CD8-positive, alpha-beta memory T cell (primary cell): ENCODE measurements around the gene FGF21. TPM values are rescaled to one million over a fixed set of nuclear protein-coding genes. Genes with fewer than 3 reads are reported as not detected.
"Not testable (repeated sequence)": the region's sequence is repeated elsewhere in the genome, so short reads cannot be mapped to it uniquely, and the experiment has no call there.

Experiments used
- CTCF ChIA-PET: fragments of 350-600 bp; sonication (Branson Sonifier 250); formaldehyde crosslinking; loops from one replicate; lab custom pipeline; 2021; ENCODE audit warnings: antibody characterized with exemption; lab: Charles Lee
- POLR2A ChIA-PET: fragments of 350-600 bp; sonication (Branson Sonifier 250); formaldehyde crosslinking; loops from one replicate; lab custom pipeline; 2021; ENCODE audit warnings: antibody characterized with exemption; lab: Charles Lee
- DNase-seq, 5 donors: peaks; one replicate each; pipeline versions ENCODE4 v3.0.0 to v3.0.0-alpha.2; 2020 to 2022; ENCODE audit warnings: mixed read lengths in 1 of 5
- H3K27ac ChIP-seq: one replicate; pipeline ENCODE4 v1.7.0; 2013; ENCODE audit warnings: low read depth, mild to moderate bottlenecking, low read length, moderate library complexity
- H3K27me3 ChIP-seq: 2 replicates; pipeline ENCODE4 v1.7.0; 2013; ENCODE audit warnings: low read length, mild to moderate bottlenecking; ENCODE audit not compliant: insufficient read depth, poor library complexity, severe bottlenecking
- H3K36me3 ChIP-seq: 2 replicates; pipeline ENCODE4 v1.7.0; 2013; ENCODE audit warnings: mild to moderate bottlenecking, low read length, moderate library complexity; ENCODE audit not compliant: insufficient read depth
- H3K4me1 ChIP-seq: 2 replicates; pipeline ENCODE4 v1.7.0; 2013; ENCODE audit warnings: mild to moderate bottlenecking, low read length, moderate library complexity; ENCODE audit not compliant: insufficient read depth
- H3K4me3 ChIP-seq: 2 replicates; pipeline ENCODE4 v1.7.0; 2013; ENCODE audit warnings: mild to moderate bottlenecking, low read length
- H3K9me3 ChIP-seq: 2 replicates; pipeline ENCODE4 v1.7.0; 2013; ENCODE audit warnings: mild to moderate bottlenecking, low read length
- H3K27ac Mint-ChIP-seq, 8 donors: one replicate each; pipeline ENCODE4 v1.8.0; 2020 to 2021; ENCODE audit warnings: mixed read lengths in 8 of 8, mild to moderate bottlenecking in 6 of 8, inconsistent platforms in 3 of 8, moderate library complexity in 3 of 8
- H3K27me3 Mint-ChIP-seq, 2 donors: one replicate each; pipeline ENCODE4 v1.8.0; 2020 to 2021; ENCODE audit warnings: mixed read lengths in 2 of 2, mild to moderate bottlenecking in 1 of 2, moderate library complexity in 1 of 2
- H3K36me3 Mint-ChIP-seq, 3 donors: one replicate each; pipeline ENCODE4 v1.8.0; 2020 to 2021; ENCODE audit warnings: mixed read lengths in 3 of 3, inconsistent platforms in 1 of 3, mild to moderate bottlenecking in 1 of 3
- H3K4me1 Mint-ChIP-seq, 3 donors: one replicate each; pipeline ENCODE4 v1.8.0; 2020 to 2021; ENCODE audit warnings: mixed read lengths in 3 of 3, inconsistent platforms in 1 of 3, mild to moderate bottlenecking in 1 of 3
- H3K4me3 Mint-ChIP-seq, 7 donors: one replicate each; pipeline ENCODE4 v1.8.0; 2020 to 2021; ENCODE audit warnings: mixed read lengths in 7 of 7, mild to moderate bottlenecking in 6 of 7, moderate library complexity in 4 of 7, inconsistent platforms in 2 of 7
- H3K9me3 Mint-ChIP-seq, 5 donors: one replicate each; pipeline ENCODE4 v1.8.0; 2020 to 2022; ENCODE audit warnings: mixed read lengths in 5 of 5, mild to moderate bottlenecking in 3 of 5, moderate library complexity in 2 of 5, inconsistent platforms in 1 of 5
- polyA plus RNA-seq: library from polyadenylated mRNA; unstranded; fragments of 300-500 nt; fragmentation: Illumina TruSeq; gene quantifications from one replicate; pipeline ENCODE4 v1.2.3, GENCODE V29; 2021
- total RNA-seq, 2 experiments: library from RNA; stranded (reverse); gene quantifications; one replicate each; pipeline ENCODE4 v1.2.3, GENCODE V29; 2021

FGF21 gene
- total and polyA plus RNA-seq, 3 experiments from 2014 or later = not detected

DNA sequence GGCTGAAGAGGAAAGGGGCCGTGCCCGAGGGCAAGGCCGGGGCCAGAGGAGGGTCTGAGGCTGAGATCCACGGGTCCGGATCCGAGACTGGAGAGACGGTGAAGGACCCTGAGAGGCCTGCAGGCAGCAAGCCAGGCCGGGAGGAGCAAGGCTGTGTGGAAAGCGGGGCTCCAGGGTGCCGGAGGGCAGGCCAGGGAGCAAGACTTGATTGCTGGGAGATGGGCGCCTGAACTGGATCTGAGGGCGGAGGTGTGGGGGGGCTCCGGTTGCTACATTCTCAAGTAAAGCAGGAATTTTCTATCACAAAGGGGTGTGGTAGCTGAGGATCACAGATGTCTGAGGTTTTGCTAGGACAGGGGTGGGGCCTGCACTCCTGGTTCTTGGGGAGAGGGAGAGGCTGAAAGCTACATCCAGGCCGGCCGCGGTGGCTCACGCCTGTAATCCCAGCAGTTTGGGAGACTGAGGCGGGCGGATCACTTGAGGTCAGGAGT is 39.6 kb upstream of the FGF21 start:
- peak overlapping the region in 6 of 7 donors; percentile 18 to 81 (median 56) for H3K4me3 Mint-ChIP-seq
- Histone ChIP-seq H3K36me3 (no peaks in the 10 kb centered on the region), H3K4me1 (peaks cover 19% of the 10 kb centered on the region), H3K9me3 (no peaks in the 10 kb centered on the region), H3K27me3 (no peaks in the 10 kb centered on the region), H3K27ac (peak overlapping the region; percentile 70), H3K4me3 (no peak overlapping the region)
- ChIA-PET POLR2A (no interaction called here), CTCF (interaction anchor here (1.3 kb wide), 1 partner anchor 9 kb away, joined by 6 read pairs; no protein-coding TSS in a partner anchor)
- no peaks in the 10 kb centered on the region for H3K27me3 Mint-ChIP-seq
- H3K27ac Mint-ChIP-seq = peak overlapping the region in 2 of 8 donors; percentile 33 to 76
- peaks cover 20 to 28% (median 22%) of the 10 kb centered on the region in 3 donors for H3K4me1 Mint-ChIP-seq
- H3K36me3 Mint-ChIP-seq = peaks cover 0 to 5% (median 0%) of the 10 kb centered on the region in 3 donors
- peaks cover 0 to 3% (median 0%) of the 10 kb centered on the region in 5 donors for H3K9me3 Mint-ChIP-seq
- DNase-seq = no peak

DNA sequence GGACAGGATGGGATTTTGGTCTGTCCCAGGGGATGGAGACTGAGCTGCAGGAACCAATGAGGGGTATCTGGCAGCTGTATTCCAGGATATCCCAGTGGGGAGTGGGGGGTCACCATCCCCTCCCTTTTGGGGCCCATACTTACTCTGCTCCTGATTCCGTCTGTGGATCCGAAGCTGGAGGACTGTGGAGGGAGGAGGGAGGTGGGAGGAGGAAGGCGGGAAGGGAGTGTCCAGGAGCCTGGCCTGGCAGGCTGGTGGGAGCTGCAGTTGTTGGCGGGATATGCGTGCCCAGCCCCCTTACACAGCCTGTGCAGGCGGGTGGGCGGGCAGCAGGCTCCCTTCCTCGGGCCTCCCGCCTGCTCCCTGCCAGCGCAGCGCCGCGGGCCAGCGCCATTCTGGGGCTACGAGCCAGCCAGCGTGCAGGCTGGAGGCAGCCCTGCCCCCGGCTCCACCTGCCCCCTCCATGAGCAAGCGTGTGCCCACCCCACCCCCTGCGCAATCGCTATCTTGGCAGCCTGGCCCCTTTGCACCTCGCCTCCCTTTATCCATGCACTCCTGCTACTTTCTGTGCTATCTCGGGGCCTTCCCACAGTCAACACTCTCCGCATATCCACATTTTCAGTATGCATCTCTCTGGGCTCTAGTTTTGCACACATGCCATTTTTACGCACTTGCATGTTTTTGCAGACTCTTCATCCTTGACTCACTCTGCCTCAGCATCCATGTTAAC is 38.6 kb upstream of the FGF21 start:
- ChIA-PET CTCF (interaction anchor here (1.3 kb wide), 1 partner anchor 8 kb away, joined by 6 read pairs; no protein-coding TSS in a partner anchor), POLR2A (interaction anchor here (0.6 kb wide), 1 partner anchor 64 kb away, joined by 6 read pairs; no protein-coding TSS in a partner anchor)
- Mint-ChIP-seq H3K9me3 (peaks cover 0 to 3% (median 0%) of the 10 kb centered on the region in 5 donors), H3K27ac (no peak overlapping the region), H3K27me3 (no peaks in the 10 kb centered on the region), H3K36me3 (peaks cover 0 to 6% (median 0%) of the 10 kb centered on the region in 3 donors), H3K4me3 (peak overlapping the region in 4 of 7 donors; percentile 21 to 82 (median 34)), H3K4me1 (peaks cover 25 to 34% (median 25%) of the 10 kb centered on the region in 3 donors)
- H3K9me3 ChIP-seq = no peaks in the 10 kb centered on the region
- no peaks in the 10 kb centered on the region for H3K36me3 ChIP-seq
- no peak overlapping the region for H3K4me3 ChIP-seq
- no peak overlapping the region for H3K27ac ChIP-seq
- DNase-seq = no peak
- H3K27me3 ChIP-seq = no peaks in the 10 kb centered on the region
- H3K4me1 ChIP-seq = peaks cover 28% of the 10 kb centered on the region

DNA sequence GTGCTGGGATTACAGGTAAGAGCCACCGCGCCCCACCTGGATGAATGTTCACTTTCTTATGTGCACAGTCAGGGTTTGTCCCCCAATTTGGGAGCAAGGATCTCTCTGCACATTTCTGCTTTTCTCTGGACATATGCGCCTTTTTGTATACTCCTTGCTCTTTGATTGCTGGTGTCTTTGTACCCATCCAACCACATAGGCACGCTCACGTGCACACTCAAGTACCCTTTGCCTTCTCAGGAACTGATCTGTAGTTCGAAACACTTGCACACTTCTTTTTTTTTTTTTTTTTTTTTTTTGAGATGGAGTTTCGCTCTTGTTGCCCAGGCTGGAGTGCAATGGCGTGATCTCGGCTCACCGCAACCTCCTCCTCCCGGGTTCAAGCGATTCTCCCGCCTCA is 37.2 kb upstream of the FGF21 start:
- DNase-seq, H3K4me3 ChIP-seq, POLR2A ChIA-PET, CTCF ChIA-PET, H3K9me3 ChIP-seq, H3K36me3 ChIP-seq, H3K27ac ChIP-seq, H3K36me3 Mint-ChIP-seq, H3K9me3 Mint-ChIP-seq, H3K27me3 ChIP-seq, H3K27me3 Mint-ChIP-seq: not testable (repeated sequence)
- H3K4me3 Mint-ChIP-seq = peak overlapping the region in 1 of 7 donors; percentile 55
- H3K4me1 ChIP-seq = peaks cover 26% of the 10 kb centered on the region
- peak overlapping the region in 1 of 8 donors; percentile 67 for H3K27ac Mint-ChIP-seq
- peaks cover 18 to 34% (median 22%) of the 10 kb centered on the region in 3 donors for H3K4me1 Mint-ChIP-seq

DNA sequence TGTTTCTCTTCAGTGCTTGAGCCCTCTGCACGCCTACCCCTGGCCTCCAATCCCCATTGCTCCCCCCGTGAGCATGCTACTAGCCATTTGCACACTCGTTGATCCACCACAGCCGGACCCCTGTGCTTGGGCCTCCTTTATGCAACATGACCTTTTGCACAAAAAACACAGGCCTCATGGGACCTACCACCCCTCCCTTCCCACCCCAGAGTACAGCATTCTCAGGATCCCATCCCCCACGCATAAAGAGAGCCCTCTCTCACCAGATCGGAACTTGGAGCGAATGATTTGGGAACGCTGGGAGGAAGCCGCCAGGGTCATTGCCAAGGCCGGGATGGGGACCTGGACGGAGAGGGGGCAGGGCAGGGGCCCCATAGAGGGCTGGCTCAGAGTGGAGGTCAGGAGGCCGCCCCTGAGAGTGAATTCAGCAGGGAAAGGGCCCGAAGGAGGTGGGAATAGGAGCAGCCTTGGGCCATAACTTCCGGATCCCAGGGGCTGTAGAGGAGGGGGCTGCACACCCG is 36.6 kb upstream of the FGF21 start:
- Histone ChIP-seq H3K4me3 (no peak overlapping the region), H3K27ac (no peak overlapping the region), H3K36me3 (no peaks in the 10 kb centered on the region), H3K9me3 (no peaks in the 10 kb centered on the region), H3K27me3 (no peaks in the 10 kb centered on the region), H3K4me1 (peaks cover 19% of the 10 kb centered on the region)
- CTCF ChIA-PET = no interaction called here
- Mint-ChIP-seq H3K36me3 (peaks cover 0 to 6% (median 0%) of the 10 kb centered on the region in 3 donors), H3K4me1 (peaks cover 16 to 28% (median 18%) of the 10 kb centered on the region in 3 donors), H3K9me3 (no peaks in the 10 kb centered on the region), H3K27me3 (no peaks in the 10 kb centered on the region), H3K27ac (peak overlapping the region in 2 of 8 donors; percentile 17 to 64), H3K4me3 (peak overlapping the region in 1 of 7 donors; percentile 55)
- POLR2A ChIA-PET = no interaction called here
- no peak for DNase-seq

DNA sequence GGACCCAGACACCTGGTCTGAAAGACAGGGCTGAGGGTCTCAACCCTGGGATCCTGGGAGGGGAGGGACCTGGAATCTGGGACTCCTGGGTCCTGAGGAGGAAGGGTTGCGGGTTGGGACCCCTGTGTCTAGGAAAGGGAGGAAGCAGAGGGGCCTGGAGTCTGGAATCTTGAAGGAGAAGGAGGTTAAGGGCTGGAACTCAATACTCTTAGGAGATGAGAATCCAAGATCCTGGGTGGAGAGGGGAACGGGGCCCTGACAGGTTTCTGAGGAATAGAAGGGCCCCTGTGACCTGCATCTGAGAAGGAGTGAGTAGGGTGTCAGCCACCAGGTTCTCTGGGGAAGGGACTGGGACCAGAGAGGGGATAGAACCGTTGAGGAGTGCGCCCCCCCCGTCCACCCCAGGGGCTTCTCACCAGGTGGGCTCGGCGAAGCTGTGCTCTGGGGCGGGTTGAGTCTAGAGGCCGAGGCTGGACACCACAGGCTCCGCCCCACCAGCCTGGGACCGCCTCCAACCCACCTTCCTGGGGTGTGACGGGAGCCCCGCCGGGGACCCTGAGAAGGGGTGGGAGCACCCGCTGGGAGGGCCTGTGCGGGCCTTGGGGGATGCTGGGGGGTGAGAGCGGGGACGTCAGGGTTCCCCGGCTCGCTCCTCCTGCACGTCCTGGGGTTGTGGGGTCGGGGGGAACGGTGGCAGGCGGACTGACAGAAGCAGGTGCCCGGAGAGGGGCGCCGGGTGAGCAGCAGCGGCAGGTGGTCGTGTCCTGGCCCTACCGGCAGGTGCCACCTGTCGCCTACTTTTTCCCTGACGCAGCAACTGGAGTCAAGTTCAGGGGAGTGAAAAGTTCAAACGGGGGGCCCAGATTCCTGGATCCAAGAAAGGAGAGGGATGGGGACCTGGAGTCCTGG is 35.8 kb upstream of the FGF21 start, which contains the start of gene MAMSTR:
Gene MAMSTR, minus strand, starts transcription at position 463 of the 909 bp plus-strand sequence. CDS start 694 bp downstream, outside the sequence.
- Histone ChIP-seq H3K9me3 (no peaks in the 10 kb centered on the region), H3K27ac (peak within 1 kb of the TSS; percentile 90), H3K36me3 (no peaks in the 10 kb centered on the region), H3K4me1 (peaks cover 17% of the 10 kb centered on the region), H3K4me3 (peak within 1 kb of the TSS; percentile 91), H3K27me3 (no peaks in the 10 kb centered on the region)
- ChIA-PET CTCF (no interaction called here), POLR2A (no interaction called here)
- H3K4me1 Mint-ChIP-seq = peaks cover 14 to 22% (median 16%) of the 10 kb centered on the region in 3 donors
- no peaks in the 10 kb centered on the region for H3K27me3 Mint-ChIP-seq
- no peaks in the 10 kb centered on the region for H3K9me3 Mint-ChIP-seq
- H3K36me3 Mint-ChIP-seq = peaks cover 0 to 3% (median 0%) of the 10 kb centered on the region in 3 donors
- peak within 1 kb of the TSS; percentile 90 to 99 (median 98) for H3K27ac Mint-ChIP-seq
- H3K4me3 Mint-ChIP-seq = peak within 1 kb of the TSS; percentile 93 to 98 (median 97)
- DNase-seq = no peak

DNA sequence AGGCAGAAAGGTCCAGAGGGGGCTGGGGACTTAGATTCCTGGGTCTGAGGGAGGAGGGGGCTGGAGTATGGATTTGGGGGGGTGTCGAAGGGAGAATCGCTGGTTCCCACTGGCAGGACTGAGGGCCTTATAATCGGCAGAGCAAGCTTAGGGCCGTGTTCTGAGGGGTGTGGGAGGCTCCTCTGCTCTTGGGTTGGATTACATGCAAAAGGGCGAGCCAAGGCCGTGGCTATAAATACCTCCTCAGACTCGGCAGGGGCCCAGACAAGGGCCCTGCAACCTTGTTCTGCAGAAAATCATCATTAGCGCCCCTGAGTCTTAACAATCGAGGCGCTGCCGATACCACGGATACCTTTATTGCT is 35.1 kb upstream of the FGF21 start:
- peaks cover 0 to 5% (median 3%) of the 10 kb centered on the region in 5 donors for H3K9me3 Mint-ChIP-seq
- peak overlapping the region; percentile 90 for H3K27ac ChIP-seq
- no peaks in the 10 kb centered on the region for H3K36me3 ChIP-seq
- ChIA-PET POLR2A (interaction anchor here (0.7 to 1.2 kb wide), 3 partner anchors 19 to 317 kb away, joined by 4 to 10 read pairs (median 5); partner anchors contain the start of gene DBP), CTCF (interaction anchor here (0.7 kb wide), 1 partner anchor 9 kb away, joined by 3 read pairs; no protein-coding TSS in a partner anchor)
- peaks cover 16 to 23% (median 18%) of the 10 kb centered on the region in 3 donors for H3K4me1 Mint-ChIP-seq
- peak overlapping the region; percentile 93 to 98 (median 97) for H3K4me3 Mint-ChIP-seq
- peaks cover 18% of the 10 kb centered on the region for H3K4me1 ChIP-seq
- H3K27me3 Mint-ChIP-seq = no peaks in the 10 kb centered on the region
- H3K27ac Mint-ChIP-seq = peak overlapping the region in 7 of 8 donors; percentile 90 to 99 (median 98)
- peaks cover 0 to 4% (median 3%) of the 10 kb centered on the region in 3 donors for H3K36me3 Mint-ChIP-seq
- no peaks in the 10 kb centered on the region for H3K27me3 ChIP-seq
- peak overlapping the region; percentile 91 for H3K4me3 ChIP-seq
- DNase-seq = no peak
- no peaks in the 10 kb centered on the region for H3K9me3 ChIP-seq

DNA sequence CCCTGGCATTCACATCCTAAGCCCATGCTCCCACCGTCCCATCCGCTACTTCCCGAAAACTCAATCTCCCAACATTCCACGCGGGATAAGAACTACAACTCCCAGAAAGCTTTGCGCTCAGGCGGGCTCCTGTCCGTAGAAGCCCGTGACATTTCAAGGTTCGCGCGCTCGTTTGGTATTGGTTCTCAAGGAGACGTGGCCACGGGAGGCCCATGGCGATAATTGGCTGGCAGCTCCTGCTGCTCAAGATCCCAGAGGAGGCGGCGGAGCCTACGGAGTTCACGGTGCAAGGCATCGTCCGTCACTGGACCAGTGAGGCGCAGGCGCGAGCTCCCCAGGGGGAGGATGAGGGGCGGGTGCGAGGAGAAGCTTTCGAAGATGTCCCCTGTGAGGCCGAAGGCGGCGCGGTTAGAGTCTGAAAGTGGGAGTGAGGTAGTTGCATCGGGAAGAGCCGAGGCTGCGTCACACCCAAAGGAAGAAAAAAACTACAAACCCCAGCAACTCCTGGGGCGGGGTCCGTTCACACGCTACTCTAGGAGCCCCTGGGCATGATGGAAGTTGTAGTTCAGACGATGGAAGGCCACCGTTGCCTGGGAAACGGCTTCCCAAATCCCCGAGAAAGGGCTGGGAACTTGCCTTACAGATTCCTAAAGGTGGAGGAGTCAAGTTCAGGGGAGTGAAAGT is 34.6 kb upstream of the FGF21 start:
- peaks cover 21 to 27% (median 24%) of the 10 kb centered on the region in 3 donors for H3K4me1 Mint-ChIP-seq
- Histone ChIP-seq H3K4me1 (peaks cover 23% of the 10 kb centered on the region), H3K27me3 (no peaks in the 10 kb centered on the region), H3K4me3 (peak overlapping the region; percentile 91), H3K36me3 (no peaks in the 10 kb centered on the region), H3K9me3 (no peaks in the 10 kb centered on the region), H3K27ac (peak overlapping the region; percentile 90)
- H3K27ac Mint-ChIP-seq = peak overlapping the region; percentile 90 to 99 (median 98)
- peaks cover 0 to 5% (median 3%) of the 10 kb centered on the region in 5 donors for H3K9me3 Mint-ChIP-seq
- POLR2A ChIA-PET = interaction anchor here (0.7 to 1.2 kb wide), 3 partner anchors 19 to 318 kb away, joined by 4 to 10 read pairs (median 5); partner anchors contain the start of gene DBP
- H3K4me3 Mint-ChIP-seq = peak overlapping the region; percentile 93 to 98 (median 97)
- CTCF ChIA-PET = interaction anchor here (0.7 to 1.6 kb wide), 2 partner anchors 10 to 18 kb away, joined by 3 to 4 read pairs; no protein-coding TSS in a partner anchor
- no peaks in the 10 kb centered on the region for H3K27me3 Mint-ChIP-seq
- peaks cover 0 to 7% (median 3%) of the 10 kb centered on the region in 3 donors for H3K36me3 Mint-ChIP-seq
- peak; percentile 84 to 93 (median 87) for DNase-seq
